HG02943 (cell line): ENCODE data around the gene SYT7.

Experiments used
- ATAC-seq: cut with Tn5 transposase; IDR thresholded peaks from one replicate; pipeline ENCODE4 v1.9.1; 2021; ENCODE audit warnings: mild to moderate bottlenecking, low read depth, moderate library complexity; ENCODE audit not compliant: unreplicated experiment

The SYT7 gene

GRCh38 chr11:61540528-61540927 lies 40.3 kb downstream of the SYT7 start:
- ATAC-seq: no peak

- no peak for ATAC-seq
Observed at GRCh38 chr11:61539831-61540357, 41.0 kb downstream of the SYT7 start.

- no peak for ATAC-seq
Observed at GRCh38 chr11:61539006-61539405, 41.9 kb downstream of the SYT7 start.

GRCh38 chr11:61538636-61538961 lies 42.3 kb downstream of the SYT7 start:
- no peak for ATAC-seq

DNA sequence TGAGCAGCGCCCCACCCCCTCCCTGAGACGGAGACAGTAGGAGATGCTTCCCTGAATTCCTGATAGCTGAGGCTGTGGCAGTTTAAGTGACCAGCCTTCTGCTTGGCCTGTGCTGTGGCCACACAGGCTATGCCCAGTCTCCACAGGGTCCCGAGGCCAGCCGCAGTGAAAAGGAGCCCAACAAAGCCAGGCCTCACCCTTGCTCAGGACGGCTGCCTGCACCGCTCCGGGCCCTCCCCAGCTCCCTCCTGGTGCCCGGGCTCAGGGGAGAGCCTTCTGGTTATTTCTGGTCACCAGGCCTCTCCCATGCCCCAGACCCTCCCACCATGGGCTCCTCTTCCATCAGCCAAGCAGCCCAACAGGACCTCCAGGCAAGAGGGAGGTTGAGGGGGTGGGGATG lies 43.5 kb downstream of the SYT7 start:
- no peak for ATAC-seq

- ATAC-seq: no peak
Observed at GRCh38 chr11:61536676-61537270, 44.1 kb downstream of the SYT7 start.

DNA sequence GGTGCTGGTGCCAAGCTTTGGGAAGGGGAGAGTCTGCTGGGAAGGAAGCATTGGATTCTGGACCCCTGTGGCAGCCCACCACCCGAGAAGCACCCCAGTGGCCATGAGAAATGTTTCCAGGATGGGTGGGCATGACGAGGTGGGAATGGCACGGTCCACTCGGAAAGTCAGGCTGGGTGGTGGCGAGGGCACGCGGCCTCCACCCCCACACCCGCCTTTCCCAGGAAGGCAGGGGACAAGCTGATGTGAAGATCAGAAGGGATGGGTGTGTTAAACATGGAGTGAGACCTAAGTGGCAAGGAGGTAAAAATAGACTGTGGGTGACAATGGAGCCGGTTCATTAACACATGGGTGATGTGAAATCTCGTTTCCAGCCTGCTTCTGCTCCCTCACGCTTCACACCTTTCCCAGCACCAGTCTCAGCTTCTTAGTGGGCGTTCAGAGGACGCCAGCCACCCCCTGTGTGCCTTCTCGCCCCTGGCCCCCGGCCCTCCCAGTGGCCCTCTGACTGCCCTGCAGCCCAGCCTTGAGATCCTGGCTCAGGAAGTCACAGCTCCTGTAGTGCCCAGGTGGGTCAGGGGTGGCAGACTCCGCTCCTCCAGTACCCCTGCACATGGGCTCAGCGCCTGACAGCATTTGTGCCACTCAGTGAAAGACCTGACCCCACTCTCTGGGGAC lies 44.7 kb downstream of the SYT7 start:
- ATAC-seq: no peak

- ATAC-seq: no peak
Observed at GRCh38 chr11:61534933-61535839, 45.7 kb downstream of the SYT7 start.

DNA sequence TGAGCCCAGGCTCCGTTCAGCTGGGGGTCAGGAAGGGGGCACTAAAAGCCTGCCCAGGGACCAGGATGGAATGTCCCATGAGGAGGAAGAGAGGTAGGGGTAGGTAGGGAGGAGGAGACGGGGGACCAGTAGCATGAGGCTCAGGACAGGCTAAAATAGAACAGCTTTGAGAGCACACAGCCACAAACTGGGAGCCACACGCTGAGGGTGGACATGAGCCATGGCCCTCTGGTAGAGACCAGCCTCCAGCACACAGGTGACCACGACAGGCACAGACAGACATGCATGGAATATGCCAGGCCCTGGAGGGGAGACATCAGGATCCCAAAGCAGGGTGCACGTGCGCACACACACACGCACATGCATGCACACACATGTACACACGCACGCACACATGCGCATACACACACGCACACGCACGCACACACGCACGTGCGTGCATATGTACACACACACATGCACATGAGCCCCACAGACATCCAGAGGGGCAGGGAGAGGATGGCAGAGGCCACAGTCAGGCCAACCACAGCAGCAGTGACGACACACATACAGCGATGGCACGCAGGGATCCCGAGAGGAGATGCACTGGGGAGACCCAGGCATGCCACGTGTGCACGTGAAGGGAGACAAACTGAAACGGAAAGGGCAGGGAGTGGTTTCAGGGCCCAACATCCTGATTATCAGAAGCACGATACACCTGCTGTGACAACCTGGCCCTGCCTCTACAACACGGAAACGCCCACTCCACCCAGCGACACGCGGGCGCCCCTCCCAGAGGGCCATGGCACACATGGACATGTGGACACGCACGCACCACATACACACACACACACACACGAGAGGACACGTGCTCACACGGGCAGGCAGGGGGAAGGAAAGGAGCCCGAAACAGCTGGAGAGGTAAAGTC lies 46.6 kb downstream of the SYT7 start:
- ATAC-seq: no peak

DNA sequence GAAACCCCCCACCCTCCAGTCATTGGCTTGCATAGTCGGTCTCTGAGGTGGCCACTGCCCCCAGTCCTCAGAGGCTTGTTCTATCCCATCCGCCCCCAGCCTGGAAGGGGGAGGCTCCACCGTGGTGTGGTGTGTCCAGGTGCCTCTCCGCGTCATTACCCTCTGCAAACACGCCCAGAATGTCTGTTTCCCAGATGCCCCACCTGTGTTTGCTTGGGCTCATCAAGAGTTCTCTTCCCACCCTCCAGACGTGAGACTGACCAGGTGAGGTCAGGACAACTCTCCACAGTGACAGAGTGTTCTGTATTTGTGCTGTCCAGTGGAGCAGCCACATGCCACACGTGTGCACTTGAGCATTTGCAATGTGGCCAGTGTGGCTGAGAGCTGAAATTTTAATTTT lies 47.5 kb downstream of the SYT7 start:
- ATAC-seq: no peak

DNA sequence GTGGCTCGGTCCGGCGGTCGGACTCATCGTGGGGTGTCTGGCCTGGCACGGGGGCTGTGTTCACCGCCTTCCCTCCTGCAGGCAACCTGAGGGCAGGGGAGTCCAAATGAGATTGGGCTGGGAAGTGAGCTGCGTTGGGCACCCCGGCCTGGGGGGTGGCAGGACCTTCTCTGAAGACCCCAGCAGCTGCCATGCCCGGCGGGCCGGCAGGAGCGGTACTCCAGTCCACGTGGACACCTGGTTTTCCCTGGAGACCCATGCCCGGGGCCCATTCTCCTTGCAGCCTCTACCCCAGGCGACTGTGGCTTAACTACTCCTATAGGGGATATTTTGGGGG lies 47.9 kb downstream of the SYT7 start:
- ATAC-seq: no peak

DNA sequence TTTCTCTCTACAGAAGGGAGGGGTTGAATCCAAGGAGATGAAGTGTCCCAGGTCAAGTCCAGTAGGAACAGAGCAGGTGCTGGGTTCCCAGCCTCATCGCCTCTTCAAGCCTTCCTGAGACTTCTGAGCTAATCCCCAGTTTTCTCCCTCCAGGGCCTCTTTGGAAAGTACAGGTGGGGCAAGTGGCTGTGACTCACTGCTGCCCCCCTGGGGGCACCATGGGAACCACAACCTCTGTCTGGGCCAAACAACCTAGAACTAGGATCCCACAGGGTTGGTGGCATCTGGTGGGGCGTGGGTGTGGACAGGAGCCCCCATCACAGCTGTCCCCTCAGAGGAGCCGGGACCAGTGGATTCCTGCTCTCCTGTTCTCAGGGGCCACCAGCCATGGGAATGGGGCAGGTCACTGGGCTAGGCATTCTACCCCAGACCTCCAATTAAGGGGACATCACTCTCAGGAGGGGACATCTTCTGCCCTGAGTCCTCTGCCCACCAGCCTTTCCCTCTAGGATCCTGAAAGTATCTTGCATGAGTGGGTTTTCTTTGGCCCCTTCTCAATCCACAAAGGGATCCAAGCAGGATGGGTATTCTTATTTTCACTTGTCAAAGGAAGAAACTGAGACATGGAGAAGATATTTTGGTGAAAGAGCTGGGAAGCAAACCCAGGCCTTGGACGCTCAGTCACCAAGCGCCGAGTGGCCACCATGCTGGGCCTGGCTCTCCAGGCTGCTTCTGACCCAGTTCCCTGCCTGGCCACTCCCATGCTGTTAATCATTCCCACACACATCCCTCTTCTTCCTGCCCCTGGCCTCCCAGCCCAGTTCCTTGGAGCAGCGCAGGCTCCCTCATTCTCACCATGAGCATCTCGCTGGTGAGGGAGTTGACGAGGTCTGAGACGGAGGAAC lies 48.5 kb downstream of the SYT7 start:
- no peak for ATAC-seq

DNA sequence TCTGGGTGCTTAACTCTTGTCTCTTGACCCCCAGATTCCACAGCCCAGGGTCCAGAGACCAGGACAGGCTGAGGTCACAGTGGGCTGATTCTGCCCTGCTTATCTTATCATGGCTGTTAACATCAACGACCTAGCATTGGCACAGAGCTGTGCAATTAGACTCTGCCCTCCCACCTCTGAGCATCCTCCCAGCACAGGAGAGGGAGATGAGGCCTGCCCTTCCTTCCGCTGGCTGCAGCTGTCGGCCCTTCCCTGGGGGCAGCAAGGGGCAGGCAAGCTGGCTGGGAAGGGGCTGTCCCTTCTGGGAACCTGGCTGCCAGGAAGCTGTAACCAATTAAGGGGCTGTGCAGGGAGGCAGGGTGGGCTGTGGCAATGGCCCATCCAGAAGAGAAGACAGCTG lies 49.8 kb downstream of the SYT7 start:
- ATAC-seq: no peak

- no peak for ATAC-seq
Observed at GRCh38 chr11:61529537-61530225, 51.2 kb downstream of the SYT7 start.

- no peak for ATAC-seq
Observed at GRCh38 chr11:61528114-61528513, 52.8 kb downstream of the SYT7 start.

GRCh38 chr11:61526956-61527731 lies 53.7 kb downstream of the SYT7 start:
- ATAC-seq: no peak

- no peak for ATAC-seq
Observed at GRCh38 chr11:61526229-61526628, 54.6 kb downstream of the SYT7 start.

GRCh38 chr11:61524963-61525587 lies 55.8 kb downstream of the SYT7 start:
- no peak for ATAC-seq
